HEK293 (cell line): Measurements from ENCODE around the gene GPX4.

Experiments used
- CTCF ChIA-PET: fragments of 350-600 bp; formaldehyde crosslinking; extraction: SDS; loops from one replicate; lab custom pipeline; 2021; ENCODE audit warnings: antibody characterized with exemption; lab: Yijun Ruan, JAX
- POLR2A ChIA-PET: fragments of 300-600 bp; formaldehyde crosslinking; extraction: SDS; loops from one replicate; lab custom pipeline; 2020; ENCODE audit warnings: antibody characterized with exemption, inconsistent platforms; lab: Yijun Ruan, JAX
- H3K27ac ChIP-seq: fragments of 200-500 bp; sonication (Bioruptor generic); 2 replicates; pipeline ENCODE4 v1.5.1; 2014; ENCODE audit warnings: low read depth, low read length, control low read depth, inconsistent platforms; ENCODE audit errors: extremely low read depth
- H3K36me3 ChIP-seq, 2 experiments: fragments of 200-500 bp in 1 of 2; sonication (Bioruptor generic) in 1 of 2; 1 replicate in 1 of 2; 2 replicates in 1 of 2; pipeline ENCODE4 v1.5.1; 2014 to 2017; ENCODE audit warnings: inconsistent platforms in 2 of 2, low read length in 2 of 2; ENCODE audit not compliant: control insufficient read depth in 2 of 2, insufficient read depth in 1 of 2
- H3K4me1 ChIP-seq: fragments of 200-500 bp; sonication (Bioruptor generic); 2 replicates; pipeline ENCODE4 v1.5.1; 2014; ENCODE audit warnings: mild to moderate bottlenecking, low read length, inconsistent platforms; ENCODE audit not compliant: control insufficient read depth, insufficient read depth
- H3K4me3 ChIP-seq: 2 replicates; pipeline ENCODE4 v1.5.1; 2011; ENCODE audit warnings: low read depth, mild to moderate bottlenecking, control low read depth, low read length, moderate library complexity
- H3K9me3 ChIP-seq: fragments of 200-500 bp; sonication (Bioruptor generic); 2 replicates; pipeline ENCODE4 v1.5.1; 2014; ENCODE audit warnings: low read depth, low read length, inconsistent platforms; ENCODE audit not compliant: control insufficient read depth, insufficient read depth
- BCL6B ChIP-seq: fragments of 450-650 bp; formaldehyde crosslinking; IDR thresholded peaks from 2 replicates; pipeline ENCODE4 v1.5.1; 2017; ENCODE audit warnings: missing biosample characterization, missing genetic modification characterization
- CTCF ChIP-seq: fragments of 450-650 bp; formaldehyde crosslinking; IDR thresholded peaks from 2 replicates; pipeline ENCODE4 v1.5.1; 2016; ENCODE audit warnings: missing biosample characterization, missing genetic modification characterization
- KLF17 ChIP-seq: fragments of 450-650 bp; formaldehyde crosslinking; IDR thresholded peaks from 2 replicates; pipeline ENCODE4 v1.5.1; 2016; ENCODE audit warnings: missing biosample characterization, missing genetic modification characterization
- PRDM2 ChIP-seq: fragments of 450-650 bp; formaldehyde crosslinking; IDR thresholded peaks from 2 replicates; pipeline ENCODE4 v1.5.1; 2016; ENCODE audit warnings: missing biosample characterization, missing genetic modification characterization, borderline replicate concordance
- SP2 ChIP-seq: fragments of 450-650 bp; formaldehyde crosslinking; IDR thresholded peaks from 2 replicates; pipeline ENCODE4 v1.5.1; 2016; ENCODE audit warnings: missing biosample characterization, missing genetic modification characterization
- ZNF121 ChIP-seq: fragments of 450-650 bp; formaldehyde crosslinking; IDR thresholded peaks from 2 replicates; pipeline ENCODE4 v1.5.1; 2016; ENCODE audit warnings: missing biosample characterization, missing genetic modification characterization
- ZNF175 ChIP-seq: fragments of 450-650 bp; formaldehyde crosslinking; IDR thresholded peaks from 2 replicates; pipeline ENCODE4 v1.5.1; 2016; ENCODE audit warnings: missing biosample characterization, missing genetic modification characterization
- ZNF324 ChIP-seq: fragments of 450-650 bp; formaldehyde crosslinking; IDR thresholded peaks from 2 replicates; pipeline ENCODE4 v1.5.1; 2016; ENCODE audit warnings: missing biosample characterization, missing genetic modification characterization
- ZNF48 ChIP-seq: fragments of 450-650 bp; formaldehyde crosslinking; IDR thresholded peaks from 2 replicates; pipeline ENCODE4 v1.5.1; 2016; ENCODE audit warnings: missing biosample characterization, missing genetic modification characterization
- ZNF555 ChIP-seq: fragments of 450-650 bp; formaldehyde crosslinking; conservative IDR thresholded peaks from 2 replicates; pipeline ENCODE4 v1.5.1; 2017; ENCODE audit warnings: missing biosample characterization, mild to moderate bottlenecking, missing genetic modification characterization, inconsistent platforms
- ZNF560 ChIP-seq: fragments of 450-650 bp; formaldehyde crosslinking; IDR thresholded peaks from 2 replicates; pipeline ENCODE4 v1.5.1; 2017; ENCODE audit warnings: missing biosample characterization, missing genetic modification characterization, borderline replicate concordance
- ZNF585B ChIP-seq: fragments of 450-650 bp; formaldehyde crosslinking; IDR thresholded peaks from 2 replicates; pipeline ENCODE4 v1.5.1; 2016; ENCODE audit warnings: missing biosample characterization, missing genetic modification characterization
- ZNF621 ChIP-seq: fragments of 450-650 bp; formaldehyde crosslinking; IDR thresholded peaks from 2 replicates; pipeline ENCODE4 v1.5.1; 2017; ENCODE audit warnings: missing biosample characterization, missing genetic modification characterization
- ZNF654 ChIP-seq: fragments of 450-650 bp; formaldehyde crosslinking; IDR thresholded peaks from 2 replicates; pipeline ENCODE4 v1.5.1; 2016; ENCODE audit warnings: low read depth, missing biosample characterization, missing genetic modification characterization
- ZNF664 ChIP-seq: fragments of 450-650 bp; formaldehyde crosslinking; IDR thresholded peaks from 2 replicates; pipeline ENCODE4 v1.5.1; 2016; ENCODE audit warnings: missing biosample characterization, missing genetic modification characterization
- ZNF76 ChIP-seq: fragments of 450-650 bp; formaldehyde crosslinking; IDR thresholded peaks from 2 replicates; pipeline ENCODE4; 2016; ENCODE audit warnings: low read depth, missing biosample characterization, missing genetic modification characterization, borderline replicate concordance
- ZNF776 ChIP-seq: fragments of 450-650 bp; formaldehyde crosslinking; IDR thresholded peaks from 2 replicates; pipeline ENCODE4 v1.5.0; 2017; ENCODE audit warnings: missing biosample characterization, missing genetic modification characterization, borderline replicate concordance
- ZNF843 ChIP-seq: fragments of 450-650 bp; formaldehyde crosslinking; IDR thresholded peaks from 2 replicates; pipeline ENCODE4 v1.5.1; 2016; ENCODE audit warnings: missing biosample characterization, missing genetic modification characterization

GPX4 gene

DNA sequence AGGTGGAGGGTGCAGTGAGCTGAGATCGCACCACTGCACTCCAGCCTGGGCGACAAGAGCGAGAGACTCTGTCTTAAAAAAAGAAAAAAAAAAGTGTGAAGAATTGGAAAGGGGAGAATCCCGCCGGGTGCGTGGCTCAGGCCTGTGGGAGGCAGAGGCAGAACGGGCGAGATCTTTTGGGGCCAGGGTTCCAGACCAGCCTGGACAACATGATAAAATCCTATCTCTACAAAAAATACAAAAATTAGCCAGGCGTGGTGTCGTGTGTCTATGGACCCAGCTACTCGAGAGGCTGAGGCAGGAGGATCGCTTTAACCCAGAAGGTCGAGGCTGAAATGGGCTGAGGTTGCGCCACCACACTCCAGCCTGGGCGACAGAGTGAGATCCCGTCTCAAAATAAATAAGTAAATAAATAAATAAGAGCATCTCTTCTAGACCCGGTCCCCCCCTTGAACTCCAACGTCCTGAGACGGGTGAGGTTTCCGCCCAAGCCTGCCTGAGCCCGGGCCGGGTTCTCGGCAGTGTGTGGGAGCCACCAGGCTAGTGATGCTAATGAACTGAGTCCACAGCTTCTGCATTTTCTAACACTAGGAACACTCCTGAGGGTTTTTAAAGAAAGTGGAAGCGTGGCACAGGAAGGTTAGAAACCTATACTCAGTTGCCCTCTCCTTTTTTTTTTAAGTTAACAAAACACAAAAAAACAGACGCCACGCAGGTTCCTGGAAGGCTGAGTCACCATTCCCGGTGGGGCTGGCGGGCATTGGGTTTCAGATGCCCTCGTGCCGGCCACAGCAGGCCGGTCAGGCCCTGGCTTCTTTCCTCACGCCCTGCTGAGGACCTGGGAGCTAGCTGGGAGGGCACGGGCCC lies 22.0 kb downstream of the GPX4 start:
- Histone ChIP-seq H3K36me3 (peaks cover under 1 to 45% of the 10 kb centered on the region in 2 experiments; a peak in 2 of 3 replicates), H3K9me3 (no peaks in the 10 kb centered on the region), H3K27ac (no peak overlapping the region), H3K4me3 (no peak overlapping the region), H3K4me1 (no peaks in the 10 kb centered on the region)
- CTCF ChIA-PET, result no interaction called here
- POLR2A ChIA-PET, result no interaction called here
- TF ChIP-seq PRDM2 (no peak), ZNF121 (tag by site-specific recombination) (0 out of 2 replicates have a peak, but pooled peaks have one; percentile 10)

GRCh38 chr19:1126984-1127760 lies 23.4 kb downstream of the GPX4 start:
- Histone ChIP-seq H3K36me3 (peaks cover 0 to 36% of the 10 kb centered on the region in 2 experiments; a peak in 2 of 3 replicates), H3K9me3 (no peaks in the 10 kb centered on the region), H3K4me3 (no peak overlapping the region), H3K27ac (no peak overlapping the region), H3K4me1 (no peaks in the 10 kb centered on the region)
- POLR2A ChIA-PET, result no interaction called here
- CTCF ChIA-PET, result interaction anchor here (2.1 kb wide), 1 partner anchor 14 kb away, joined by 4 read pairs; no protein-coding TSS in a partner anchor
- no peak for TF ChIP-seq ZNF585B (tag by site-specific recombination)
- no peak for TF ChIP-seq SP2 (tag by site-specific recombination)
- TF ChIP-seq ZNF555 (tag by site-specific recombination), result no peak
- no peak for TF ChIP-seq ZNF48 (tag by site-specific recombination)
- no peak for TF ChIP-seq ZNF776 (tag by site-specific recombination)
- no peak for TF ChIP-seq ZNF654
- no peak for TF ChIP-seq ZNF843
- TF ChIP-seq ZNF175 (tag by site-specific recombination), result no peak
- TF ChIP-seq ZNF324, result no peak
- TF ChIP-seq BCL6B (tag by site-specific recombination), result no peak
- TF ChIP-seq CTCF (tag by site-specific recombination), result no peak
- no peak for TF ChIP-seq KLF17 (tag by site-specific recombination)
- no peak for TF ChIP-seq ZNF621
- TF ChIP-seq ZNF560, result no peak
- no peak for TF ChIP-seq ZNF664
- TF ChIP-seq ZNF76 (tag by site-specific recombination), result no peak
